ENCODE data around the gene TTC21A. TPM values are rescaled to one million over a fixed set of nuclear protein-coding genes. Genes with fewer than 3 reads are reported as not detected.

Gene TTC21A
- total RNA-seq, 3 donors from 2014 or later, result 6.2 to 11.1 (median 7.2) TPM

GRCh38 chr3:39082666-39083313 lies 24.7 kb upstream of the TTC21A start:
- DNase-seq (no peak), ATAC-seq (no peak)
- Histone ChIP-seq H3K36me3 (ENCODE audit: low read depth) (no peaks in the 10 kb centered on the region), H3K9me3 (no peaks in the 10 kb centered on the region), H3K4me1 (ENCODE audit: low read depth) (no peaks in the 10 kb centered on the region), H3K4me3 (no peak overlapping the region)
- intact Hi-C loops (cut with DNase I, micrococcal nuclease), result no loop called here
- TF ChIP-seq, protein P1, sequence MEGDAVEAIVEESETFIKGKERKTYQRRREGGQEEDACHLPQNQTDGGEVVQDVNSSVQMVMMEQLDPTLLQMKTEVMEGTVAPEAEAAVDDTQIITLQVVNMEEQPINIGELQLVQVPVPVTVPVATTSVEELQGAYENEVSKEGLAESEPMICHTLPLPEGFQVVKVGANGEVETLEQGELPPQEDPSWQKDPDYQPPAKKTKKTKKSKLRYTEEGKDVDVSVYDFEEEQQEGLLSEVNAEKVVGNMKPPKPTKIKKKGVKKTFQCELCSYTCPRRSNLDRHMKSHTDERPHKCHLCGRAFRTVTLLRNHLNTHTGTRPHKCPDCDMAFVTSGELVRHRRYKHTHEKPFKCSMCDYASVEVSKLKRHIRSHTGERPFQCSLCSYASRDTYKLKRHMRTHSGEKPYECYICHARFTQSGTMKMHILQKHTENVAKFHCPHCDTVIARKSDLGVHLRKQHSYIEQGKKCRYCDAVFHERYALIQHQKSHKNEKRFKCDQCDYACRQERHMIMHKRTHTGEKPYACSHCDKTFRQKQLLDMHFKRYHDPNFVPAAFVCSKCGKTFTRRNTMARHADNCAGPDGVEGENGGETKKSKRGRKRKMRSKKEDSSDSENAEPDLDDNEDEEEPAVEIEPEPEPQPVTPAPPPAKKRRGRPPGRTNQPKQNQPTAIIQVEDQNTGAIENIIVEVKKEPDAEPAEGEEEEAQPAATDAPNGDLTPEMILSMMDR (IDR thresholded peaks at IDR 0.05), result no peak

GRCh38 chr3:39086144-39086543 lies 21.3 kb upstream of the TTC21A start:
- ATAC-seq (peak; percentile 17), DNase-seq (no peak)
- no peaks in the 10 kb centered on the region for H3K36me3 ChIP-seq (ENCODE audit: low read depth)
- no peaks in the 10 kb centered on the region for H3K4me1 ChIP-seq (ENCODE audit: low read depth)
- no peak overlapping the region for H3K4me3 ChIP-seq
- intact Hi-C loops (cut with DNase I, micrococcal nuclease), result no loop called here
- TF ChIP-seq, protein P1 (IDR thresholded peaks at IDR 0.05), result no peak
- no peaks in the 10 kb centered on the region for H3K9me3 ChIP-seq

DNA sequence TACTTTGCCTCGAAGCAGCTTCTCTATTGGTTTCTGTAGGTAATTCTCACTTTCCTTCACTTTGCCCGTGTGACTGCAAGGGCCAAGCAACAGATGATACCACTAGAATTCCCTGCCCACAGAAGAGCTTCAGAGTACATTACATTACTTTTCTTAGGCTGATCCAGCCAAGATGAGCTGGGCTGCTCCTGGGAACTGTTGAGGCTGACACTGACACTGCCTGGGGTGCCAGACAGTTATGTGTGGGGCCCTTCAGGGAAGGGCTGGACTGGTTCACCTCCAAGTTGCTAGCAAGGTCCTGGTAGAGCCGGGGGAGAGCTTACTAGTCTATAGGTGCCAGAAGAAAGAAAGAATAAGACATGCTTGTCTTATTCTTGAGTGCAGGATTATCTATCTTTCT lies 19.0 kb upstream of the TTC21A start:
- no peaks in the 10 kb centered on the region for H3K36me3 ChIP-seq (ENCODE audit: low read depth)
- ATAC-seq, result no peak
- TF ChIP-seq, protein P1 (IDR thresholded peaks at IDR 0.05), result no peak

GRCh38 chr3:39088889-39089288 lies 18.6 kb upstream of the TTC21A start:
- intact Hi-C loops (cut with DNase I, micrococcal nuclease), result no loop called here
- TF ChIP-seq, protein P1 (IDR thresholded peaks at IDR 0.05), result no peak
- no peak for DNase-seq
- ATAC-seq, result no peak
- Histone ChIP-seq H3K36me3 (ENCODE audit: low read depth) (no peaks in the 10 kb centered on the region), H3K4me3 (no peak overlapping the region), H3K4me1 (ENCODE audit: low read depth) (no peaks in the 10 kb centered on the region), H3K9me3 (no peaks in the 10 kb centered on the region)

More for the DNA sequence above, 19.0 kb upstream of the TTC21A start:
- no peak overlapping the region for H3K4me3 ChIP-seq
- H3K4me1 ChIP-seq (ENCODE audit: low read depth), result no peaks in the 10 kb centered on the region
- no peaks in the 10 kb centered on the region for H3K9me3 ChIP-seq
- no peak for DNase-seq
- intact Hi-C loops (cut with DNase I, micrococcal nuclease), result no loop called here

GRCh38 chr3:39090922-39091321 lies 16.6 kb upstream of the TTC21A start:
- no peaks in the 10 kb centered on the region for H3K36me3 ChIP-seq (ENCODE audit: low read depth)
- intact Hi-C loops (cut with DNase I, micrococcal nuclease), result no loop called here
- TF ChIP-seq, protein P1 (IDR thresholded peaks at IDR 0.05), result no peak
- ATAC-seq, result no peak
- no peaks in the 10 kb centered on the region for H3K4me1 ChIP-seq (ENCODE audit: low read depth)
- no peaks in the 10 kb centered on the region for H3K9me3 ChIP-seq
- no peak for DNase-seq
- no peak overlapping the region for H3K4me3 ChIP-seq

All from mucosa of descending colon (tissue), 3 donors.